HG03520 (cell line): ENCODE data around the gene CACNA1B.
"Not testable (repeated sequence)": the region's sequence is repeated elsewhere in the genome, so short reads cannot be mapped to it uniquely, and the experiment has no call there.

Source experiments
- ATAC-seq: cut with Tn5 transposase; IDR thresholded peaks from one replicate; pipeline ENCODE4 v1.9.1; 2021; ENCODE audit warnings: mild to moderate bottlenecking, moderate library complexity; ENCODE audit not compliant: unreplicated experiment

Gene CACNA1B

GRCh38 chr9:137884547-137884946 is 7.0 kb downstream of the CACNA1B start:
- ATAC-seq, result not testable (repeated sequence)

DNA sequence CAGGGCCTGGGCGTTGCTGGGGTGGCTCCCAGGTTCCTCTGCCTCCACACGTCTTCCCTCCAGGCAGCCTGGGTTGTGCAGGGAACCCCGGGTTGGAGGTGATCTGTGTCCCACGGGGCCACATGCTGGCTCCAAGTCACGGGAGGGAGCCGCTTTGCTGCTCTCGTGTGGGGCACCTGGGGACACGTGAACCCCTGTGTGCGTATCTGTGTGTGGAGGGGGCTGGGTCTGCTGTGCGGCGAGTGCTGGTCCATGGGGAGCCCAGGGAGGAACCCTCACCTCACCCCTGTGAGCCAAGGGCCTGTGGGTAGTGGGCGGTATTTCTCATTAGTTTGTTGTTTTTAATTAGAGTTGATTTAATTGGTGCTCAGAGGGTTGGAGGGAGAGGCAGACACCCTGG is 7.5 kb downstream of the CACNA1B start:
- ATAC-seq, result not testable (repeated sequence)

- ATAC-seq, result not testable (repeated sequence)
These were observed 11.0 kb downstream of the CACNA1B start for GRCh38 chr9:137888621-137889020.

- not testable (repeated sequence) for ATAC-seq
These were observed 12.4 kb downstream of the CACNA1B start for GRCh38 chr9:137889966-137890365.

DNA sequence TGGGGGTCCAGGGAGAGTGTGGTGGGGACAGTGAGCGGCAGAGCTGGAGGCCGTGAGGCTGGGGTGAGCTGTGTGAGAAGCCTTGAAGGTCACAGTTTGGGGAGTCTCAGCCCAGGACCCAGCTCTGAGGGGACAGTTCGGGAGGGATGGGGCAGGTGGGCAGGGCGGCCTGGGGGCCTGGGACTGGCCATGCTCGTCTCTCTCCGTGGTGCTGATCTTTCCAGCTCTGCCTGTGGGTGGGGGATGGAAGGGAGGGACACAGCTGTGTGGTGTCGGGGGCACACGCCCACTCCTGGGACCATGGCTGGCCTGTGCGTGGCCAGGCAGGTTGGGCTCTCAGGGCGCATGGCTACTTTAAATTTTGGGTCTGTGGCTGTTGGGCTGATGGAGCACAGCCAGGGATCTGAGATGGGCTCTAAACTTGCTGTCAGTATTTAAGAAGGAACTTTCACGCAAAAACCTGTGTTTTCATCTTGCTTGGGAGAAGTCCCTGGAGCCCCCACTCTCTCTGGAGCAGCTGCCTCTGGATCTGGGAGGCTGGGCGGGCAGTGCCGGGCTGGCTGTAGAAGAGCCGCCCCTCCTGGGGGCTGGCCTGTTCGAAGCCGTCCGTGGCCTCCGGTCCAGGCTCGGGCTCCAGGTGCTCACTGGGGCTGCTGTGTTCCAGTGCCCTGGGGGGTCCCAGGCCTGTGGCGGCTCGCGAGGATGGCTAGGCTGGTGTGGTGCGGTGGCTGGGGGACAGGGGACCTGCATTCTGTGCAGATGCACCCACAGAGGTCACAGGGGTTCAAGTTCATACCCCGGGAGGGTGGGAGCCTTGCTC is 13.4 kb downstream of the CACNA1B start:
- ATAC-seq, result not testable (repeated sequence)

GRCh38 chr9:137891588-137892423 is 14.2 kb downstream of the CACNA1B start:
- ATAC-seq, result no peak

DNA sequence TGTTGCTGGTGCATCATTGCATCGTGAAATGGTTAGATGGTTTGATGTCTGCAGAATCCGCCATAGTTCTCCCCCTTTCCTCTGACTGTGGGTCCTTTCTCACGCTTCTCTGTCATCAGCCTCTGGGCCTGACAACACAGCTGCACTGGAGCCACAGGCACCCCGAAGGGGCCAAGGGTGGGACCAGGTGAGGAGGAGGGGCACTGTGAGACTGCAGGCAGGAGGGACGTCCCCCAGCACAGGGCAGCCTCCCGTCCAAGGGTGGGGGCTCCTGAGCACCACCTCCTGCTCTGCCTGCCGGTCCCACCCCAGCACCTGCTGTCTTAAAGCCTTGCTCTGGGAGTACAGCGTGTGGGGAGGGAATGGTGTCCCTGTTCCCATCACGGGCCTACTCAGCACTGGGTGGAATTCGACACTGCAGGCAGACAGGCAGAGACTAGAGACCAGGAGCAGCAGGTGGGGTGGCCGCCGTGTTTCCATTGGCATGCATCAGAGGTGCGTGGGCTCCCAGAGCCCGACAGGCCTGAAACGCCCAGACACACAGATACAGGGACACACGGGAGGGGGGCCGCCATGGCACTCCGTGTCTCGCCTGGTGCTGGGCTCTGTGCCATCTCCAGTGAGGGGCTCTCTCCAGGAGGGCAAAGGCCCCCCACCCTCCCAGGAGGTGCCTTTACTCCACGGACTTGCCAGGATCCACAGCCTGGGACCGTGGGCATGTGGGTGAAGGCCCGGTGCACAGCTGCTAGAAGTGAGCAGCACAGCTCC is 15.0 kb downstream of the CACNA1B start:
- ATAC-seq, result no peak

DNA sequence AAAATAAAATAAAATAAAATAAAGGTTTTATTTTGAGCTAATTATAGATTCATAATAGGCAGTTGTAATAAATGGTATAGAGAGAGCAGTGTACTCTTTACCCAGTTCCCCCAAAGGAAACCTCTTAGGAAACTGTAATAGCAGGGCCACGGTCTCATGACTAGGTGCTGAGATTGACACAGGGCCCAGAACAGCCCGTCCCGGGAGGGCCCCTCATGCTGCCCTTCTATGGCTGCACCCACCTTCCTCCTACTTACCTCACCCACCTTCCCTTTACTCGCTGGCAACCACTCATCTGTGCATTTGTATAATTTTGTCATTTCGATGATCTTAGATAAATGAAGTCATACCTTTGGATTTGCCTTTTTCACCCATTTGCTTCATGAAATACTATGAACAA is 16.1 kb downstream of the CACNA1B start:
- no peak for ATAC-seq

DNA sequence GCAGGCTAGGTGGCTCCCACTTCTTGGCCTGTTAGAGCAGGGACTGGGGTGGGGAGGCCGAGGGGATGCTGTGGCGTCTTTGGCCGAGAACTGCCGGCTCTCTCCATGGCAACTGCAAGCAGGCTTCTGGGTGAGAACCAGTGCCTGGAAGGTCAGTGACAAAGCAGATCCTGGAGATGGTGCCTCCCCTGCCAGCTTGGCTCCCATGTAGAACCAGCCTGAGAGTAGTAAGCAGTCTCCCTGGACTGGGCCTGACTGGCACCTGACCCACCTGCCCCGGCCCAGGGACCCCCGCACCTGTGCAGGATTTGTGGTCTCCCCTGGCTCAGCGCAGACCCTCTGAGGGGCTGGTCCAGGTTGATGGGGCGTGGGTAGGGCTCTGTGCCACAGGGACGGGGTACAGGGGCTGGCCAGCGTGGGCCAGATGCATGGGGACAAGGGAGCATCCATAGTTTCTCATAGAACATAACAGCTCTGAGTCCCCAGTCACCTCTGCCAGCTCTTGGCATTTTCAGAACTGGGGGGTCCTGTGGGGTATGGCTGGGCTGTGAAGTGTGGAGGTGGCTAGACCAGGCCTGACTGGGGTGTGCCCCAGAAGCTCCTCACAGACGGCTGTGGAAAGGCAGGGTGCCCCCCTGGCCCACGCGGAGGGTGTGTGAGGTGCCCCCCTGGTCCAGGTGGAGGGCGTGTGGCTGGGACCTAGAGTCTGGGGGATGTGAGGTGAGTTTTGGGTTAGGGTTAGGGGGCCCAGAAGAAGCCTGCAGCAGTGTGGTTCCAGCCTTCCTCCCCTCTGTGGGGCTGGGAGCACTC is 22.2 kb downstream of the CACNA1B start:
- ATAC-seq, result no peak

DNA sequence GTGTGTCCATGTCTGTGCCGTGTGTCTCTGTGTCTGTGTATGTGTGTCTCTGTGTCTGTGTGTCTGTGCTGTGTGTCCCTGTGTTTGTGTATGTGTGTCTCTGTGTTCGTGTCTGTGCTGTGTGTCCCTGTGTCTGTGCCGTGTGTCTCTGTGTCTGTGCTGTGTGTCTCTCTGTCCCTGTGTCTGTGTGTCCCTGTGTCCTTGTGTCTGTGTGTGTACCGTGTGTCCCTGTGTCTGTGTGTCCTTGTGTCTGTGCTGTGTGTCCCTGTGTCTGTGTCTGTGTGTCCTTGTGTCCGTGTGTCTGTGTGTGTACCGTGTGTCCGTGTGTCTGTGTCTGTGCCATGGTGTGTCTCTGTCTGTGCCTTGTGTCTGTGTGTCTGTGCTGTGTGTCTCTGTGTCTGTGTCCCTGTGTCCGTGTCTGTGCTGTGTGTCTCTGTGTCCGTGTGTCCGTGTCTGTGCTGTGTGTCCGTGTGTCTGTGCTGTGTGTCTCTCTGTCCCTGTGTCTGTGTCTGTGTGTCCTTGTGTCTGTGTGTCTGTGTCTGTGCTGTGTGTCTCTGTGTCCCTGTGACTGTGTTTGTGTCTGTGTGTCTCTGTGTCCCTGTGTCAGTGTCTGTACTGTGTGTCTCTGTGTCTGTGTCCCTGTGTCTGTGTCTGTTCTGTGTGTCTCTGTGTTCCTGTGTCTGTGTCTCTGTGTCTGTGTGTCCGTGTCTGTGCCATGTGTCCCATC is 23.2 kb downstream of the CACNA1B start:
- no peak for ATAC-seq

DNA sequence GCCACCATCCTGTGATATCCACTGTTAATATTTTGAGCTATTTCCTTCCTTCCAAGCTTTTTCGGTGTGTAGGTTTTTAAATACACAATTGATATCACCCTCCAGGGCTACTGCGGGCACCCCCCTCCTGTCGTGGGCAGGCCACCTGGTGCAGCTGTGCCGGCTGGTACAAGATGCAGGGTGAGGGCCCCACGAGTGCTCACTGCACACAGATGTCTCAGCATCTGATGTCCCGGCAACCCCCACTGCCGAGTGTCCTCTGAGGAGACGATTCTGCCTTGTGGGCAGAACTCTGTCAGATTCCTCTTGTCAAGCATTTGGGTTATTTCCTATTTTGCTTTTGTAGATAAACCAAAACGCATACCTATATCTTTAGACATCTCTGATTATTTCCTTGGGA is 25.1 kb downstream of the CACNA1B start:
- no peak for ATAC-seq

GRCh38 chr9:137905740-137906139 is 28.2 kb downstream of the CACNA1B start:
- no peak for ATAC-seq

- no peak for ATAC-seq
These were observed 30.2 kb downstream of the CACNA1B start for GRCh38 chr9:137907776-137908175.

- ATAC-seq, result no peak
These were observed 35.1 kb downstream of the CACNA1B start for GRCh38 chr9:137912671-137913070.

DNA sequence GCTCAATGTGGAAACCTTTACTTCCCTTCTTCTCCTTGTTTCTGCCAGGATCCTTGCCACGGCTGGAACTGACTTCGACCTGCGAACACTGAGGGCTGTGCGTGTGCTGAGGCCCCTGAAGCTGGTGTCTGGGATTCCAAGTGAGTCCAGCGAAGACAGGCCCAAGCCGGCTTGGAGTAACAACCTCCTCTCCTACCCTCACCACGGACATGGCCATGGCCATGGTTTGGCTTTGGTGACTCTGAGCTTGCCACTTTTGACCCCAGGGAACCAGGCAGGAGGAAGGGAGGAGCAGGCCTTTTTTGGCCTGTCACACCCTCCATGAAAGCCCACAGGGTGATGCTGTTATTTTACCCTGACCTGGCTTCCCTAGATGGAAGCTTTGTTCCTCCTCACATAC is 35.5 kb downstream of the CACNA1B start:
- no peak for ATAC-seq

DNA sequence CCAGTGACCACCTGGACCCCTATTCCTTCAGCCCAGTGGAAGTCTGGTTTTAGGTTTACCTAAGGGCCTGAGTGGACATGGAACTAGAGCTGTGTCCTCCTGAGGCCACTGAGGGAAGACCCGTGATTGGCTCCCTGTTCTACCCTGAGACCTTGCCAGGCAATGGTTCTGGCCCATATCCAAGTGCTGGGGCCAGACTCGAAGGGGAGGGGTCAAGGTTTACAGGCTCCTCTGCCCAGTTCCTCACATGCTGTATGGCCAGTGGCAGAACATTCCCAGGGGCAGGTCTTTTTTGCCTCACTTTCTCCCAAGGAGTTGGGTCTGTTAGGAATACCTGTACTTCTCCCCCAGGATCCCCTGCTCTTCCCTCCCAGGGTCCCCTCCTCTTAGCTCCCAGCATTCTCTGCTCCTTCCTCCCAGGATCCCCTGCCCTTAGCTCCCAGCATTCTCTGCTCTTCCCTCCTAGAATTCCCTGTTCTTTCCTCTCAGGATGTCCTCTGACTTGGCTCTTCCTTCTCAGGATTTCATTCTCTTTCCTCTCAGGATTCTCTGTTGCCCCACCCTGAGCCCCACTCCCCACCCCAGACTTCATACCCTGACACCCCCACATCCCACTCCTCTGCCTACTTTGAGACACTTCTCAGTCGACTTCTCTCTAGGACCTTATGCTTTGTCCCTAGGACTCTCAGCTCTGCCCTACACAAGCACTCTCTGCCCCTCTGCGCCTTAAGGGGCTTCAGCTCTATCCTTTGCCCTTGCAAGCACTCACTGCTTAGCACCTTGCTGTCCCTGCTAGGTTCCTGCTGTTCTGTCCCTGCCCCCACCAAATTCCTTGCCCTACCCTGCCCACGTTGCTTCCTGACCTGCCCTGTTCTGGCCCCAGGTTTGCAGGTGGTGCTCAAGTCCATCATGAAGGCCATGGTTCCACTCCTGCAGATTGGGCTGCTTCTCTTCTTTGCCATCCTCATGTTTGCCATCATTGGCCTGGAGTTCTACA is 36.5 kb downstream of the CACNA1B start:
- no peak for ATAC-seq

DNA sequence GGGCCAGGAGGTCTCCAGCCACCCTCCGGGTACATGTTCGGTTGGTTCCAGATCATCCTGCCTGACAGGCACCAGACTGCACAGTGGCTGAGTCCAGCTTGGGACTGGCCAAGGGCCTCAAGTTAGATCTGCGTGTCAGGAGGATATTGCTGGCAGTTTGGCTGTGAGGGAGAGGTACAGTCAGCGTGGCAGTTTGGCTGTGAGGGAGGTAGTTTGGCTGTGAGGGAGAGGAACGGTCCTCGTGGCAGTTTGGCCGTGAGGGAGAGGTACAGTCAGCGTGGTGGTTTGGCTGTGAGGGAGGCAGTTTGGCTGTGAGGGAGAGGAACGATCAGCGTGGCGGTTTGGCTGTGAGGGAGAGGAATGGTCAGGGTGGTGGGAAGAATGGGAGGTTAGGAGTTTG is 39.0 kb downstream of the CACNA1B start:
- no peak for ATAC-seq

DNA sequence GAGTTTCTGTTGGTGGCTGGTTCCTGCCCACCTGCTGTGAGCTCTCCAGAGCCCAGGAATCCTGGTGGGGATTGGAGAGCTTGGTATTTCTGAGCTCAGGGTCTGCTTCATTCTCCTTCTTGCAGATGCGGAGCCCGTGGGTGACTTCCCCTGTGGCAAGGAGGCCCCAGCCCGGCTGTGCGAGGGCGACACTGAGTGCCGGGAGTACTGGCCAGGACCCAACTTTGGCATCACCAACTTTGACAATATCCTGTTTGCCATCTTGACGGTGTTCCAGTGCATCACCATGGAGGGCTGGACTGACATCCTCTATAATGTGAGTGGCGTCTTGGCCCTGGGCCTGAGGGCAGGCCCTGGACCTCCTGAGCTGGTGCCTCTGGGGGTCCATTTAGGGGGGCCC is 39.5 kb downstream of the CACNA1B start:
- ATAC-seq, result no peak

DNA sequence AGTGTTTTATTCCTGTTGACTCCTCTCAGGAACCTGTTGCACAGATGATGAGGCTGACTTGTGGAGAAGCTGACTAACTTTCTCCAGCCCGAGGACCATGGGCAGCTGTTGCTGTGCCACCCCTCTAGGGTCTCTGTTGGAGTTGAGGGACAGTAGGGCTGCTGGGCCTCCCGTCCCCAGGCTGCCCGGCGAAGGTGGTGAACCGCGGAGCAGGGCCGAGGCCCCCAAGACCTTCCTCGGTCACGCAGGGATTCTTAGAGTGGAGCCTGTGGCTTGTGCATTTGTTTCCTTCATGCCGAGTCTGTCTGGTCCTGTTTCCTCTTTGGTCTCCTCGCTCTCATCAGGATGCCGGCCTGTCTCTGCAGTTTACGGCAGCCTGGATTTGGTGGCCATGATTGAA is 40.2 kb downstream of the CACNA1B start:
- ATAC-seq, result no peak
